IPS-11a (cell line): ENCODE measurements around the gene KRTAP10-9.
"Not testable (repeated sequence)": the region's sequence is repeated elsewhere in the genome, so short reads cannot be mapped to it uniquely, and the experiment has no call there.

Source experiments
- H3K4me3 ChIP-seq: one replicate; pipeline ENCODE4 v1.5.1; 2013; ENCODE audit warnings: low read depth, low read length, control low read depth

Gene KRTAP10-9, protein sequence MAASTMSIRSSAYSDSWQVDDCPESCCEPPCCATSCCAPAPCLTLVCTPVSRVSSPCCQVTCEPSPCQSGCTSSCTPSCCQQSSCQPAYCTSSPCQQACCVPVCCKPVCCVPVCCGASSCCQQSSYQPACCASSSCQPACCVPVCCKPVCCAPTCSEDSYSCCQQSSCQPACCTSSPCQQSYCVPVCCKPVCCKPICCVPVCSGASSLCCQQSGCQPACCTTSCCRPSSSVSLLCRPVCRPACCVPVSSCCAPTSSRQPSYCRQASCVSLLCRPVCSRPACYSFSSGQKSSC

DNA sequence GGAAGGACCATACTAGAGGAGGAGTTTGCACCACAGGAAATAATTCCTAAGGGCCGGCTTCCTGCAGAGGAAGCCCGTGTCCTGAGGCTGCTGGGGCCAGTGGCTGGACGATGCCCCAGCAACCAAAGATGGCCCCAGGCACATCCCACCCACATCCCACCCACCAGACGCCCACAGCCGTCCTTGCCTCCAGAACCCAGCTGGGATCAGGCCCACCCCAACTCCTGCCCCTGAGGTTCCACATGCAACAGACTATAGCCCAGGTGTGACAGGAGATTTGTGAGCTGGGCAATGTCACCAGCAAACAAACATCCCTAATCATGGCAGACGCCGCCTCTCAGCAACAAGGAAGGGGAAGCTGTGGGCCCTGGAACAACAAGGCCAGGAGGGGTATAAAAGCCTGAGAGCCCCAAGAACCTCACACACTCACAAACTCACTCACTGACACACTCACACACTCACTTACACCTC is at the start of gene KRTAP10-9:
Gene KRTAP10-9 (plus strand): TSS at position 421 of the 471 bp plus-strand sequence. CDS start 79 bp downstream, outside the sequence.
- H3K4me3 ChIP-seq, result no peak within 1 kb of the TSS

DNA sequence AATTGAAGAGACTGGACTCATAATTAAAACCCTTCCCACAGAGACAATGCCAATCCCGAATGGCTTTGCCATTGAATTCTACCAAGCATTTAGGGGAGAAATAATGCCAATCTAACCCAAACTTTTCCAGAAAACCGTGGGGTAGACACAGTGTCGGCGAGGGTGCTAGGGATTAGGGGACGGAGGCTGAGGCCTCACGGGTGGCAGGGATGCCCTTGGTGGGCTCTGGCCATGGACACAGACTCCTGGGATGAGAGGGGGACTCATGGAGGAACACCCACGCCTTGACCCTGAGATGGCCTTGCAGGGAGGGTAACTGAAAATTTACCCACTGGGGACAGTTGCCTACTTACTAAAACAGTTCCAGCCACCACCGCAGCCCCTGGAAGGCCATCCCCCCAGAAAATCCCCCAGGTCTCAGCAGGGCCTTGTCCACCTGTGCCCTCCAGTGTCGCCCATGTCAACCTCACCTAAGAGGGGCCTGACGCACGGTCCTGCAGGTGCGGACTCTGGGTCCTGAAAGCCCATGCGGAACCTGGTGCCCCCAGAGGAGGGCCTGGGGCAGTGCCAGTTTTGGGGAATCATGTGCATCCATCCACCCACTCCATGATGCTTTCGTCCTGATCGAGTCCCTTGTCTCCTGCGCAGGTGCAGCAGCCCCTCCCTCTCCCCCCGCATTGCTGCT is 48.4 kb upstream of the KRTAP10-9 start:
- H3K4me3 ChIP-seq, result no peak overlapping the region

DNA sequence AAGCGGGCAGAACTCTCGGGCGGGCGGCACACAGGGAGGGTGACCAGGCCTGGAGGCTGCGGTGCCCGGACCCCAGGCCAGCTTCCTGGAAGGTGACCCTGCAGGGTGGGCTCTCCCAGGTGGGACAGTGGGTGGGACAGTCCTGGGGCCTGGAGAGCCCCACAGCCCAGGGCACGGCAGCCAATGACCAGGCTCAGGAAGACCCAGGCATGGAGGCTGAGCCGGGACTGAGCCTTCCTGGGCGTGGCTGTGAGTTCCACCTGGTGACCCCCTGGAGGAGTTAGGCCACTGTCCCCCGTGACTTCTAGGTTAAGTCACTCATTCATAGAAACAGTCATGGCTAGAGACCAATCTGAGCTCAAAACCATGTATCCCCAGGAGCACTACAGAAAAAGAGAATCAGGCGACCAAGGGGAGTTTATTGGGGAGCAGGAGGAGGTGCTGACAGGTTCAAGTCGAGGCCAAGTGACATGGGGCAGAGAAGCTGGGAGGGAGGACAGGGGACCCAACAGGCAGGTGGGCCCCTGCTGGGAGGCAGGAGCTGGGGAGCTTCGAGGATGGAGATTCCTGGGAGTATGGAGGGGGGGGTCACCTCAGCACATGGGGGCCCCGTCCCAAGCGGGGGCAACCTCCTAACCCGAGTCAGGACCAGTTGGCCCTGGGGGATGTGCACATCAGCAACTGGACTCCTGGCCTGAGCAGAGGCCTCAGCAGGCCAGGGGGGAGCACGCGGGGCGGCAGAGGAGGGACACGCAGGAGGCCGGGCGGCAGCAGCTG is 47.6 kb upstream of the KRTAP10-9 start:
- no peak overlapping the region for H3K4me3 ChIP-seq

DNA sequence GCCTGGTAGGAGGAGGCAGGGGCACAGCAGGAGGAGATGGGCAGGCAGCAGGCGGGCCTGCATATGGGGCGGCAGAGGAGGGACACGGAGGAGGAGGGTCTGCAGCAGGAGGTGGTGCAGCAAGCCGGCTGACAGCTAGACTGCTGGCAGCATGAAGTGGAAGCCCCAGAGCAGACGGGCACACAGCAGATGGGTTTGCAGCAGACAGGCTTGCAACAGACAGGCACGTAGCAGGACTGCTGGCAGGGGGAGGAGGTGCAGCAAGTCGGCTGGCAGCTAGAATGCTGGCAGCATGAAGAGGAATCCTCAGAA is 47.1 kb upstream of the KRTAP10-9 start:
- no peak overlapping the region for H3K4me3 ChIP-seq

DNA sequence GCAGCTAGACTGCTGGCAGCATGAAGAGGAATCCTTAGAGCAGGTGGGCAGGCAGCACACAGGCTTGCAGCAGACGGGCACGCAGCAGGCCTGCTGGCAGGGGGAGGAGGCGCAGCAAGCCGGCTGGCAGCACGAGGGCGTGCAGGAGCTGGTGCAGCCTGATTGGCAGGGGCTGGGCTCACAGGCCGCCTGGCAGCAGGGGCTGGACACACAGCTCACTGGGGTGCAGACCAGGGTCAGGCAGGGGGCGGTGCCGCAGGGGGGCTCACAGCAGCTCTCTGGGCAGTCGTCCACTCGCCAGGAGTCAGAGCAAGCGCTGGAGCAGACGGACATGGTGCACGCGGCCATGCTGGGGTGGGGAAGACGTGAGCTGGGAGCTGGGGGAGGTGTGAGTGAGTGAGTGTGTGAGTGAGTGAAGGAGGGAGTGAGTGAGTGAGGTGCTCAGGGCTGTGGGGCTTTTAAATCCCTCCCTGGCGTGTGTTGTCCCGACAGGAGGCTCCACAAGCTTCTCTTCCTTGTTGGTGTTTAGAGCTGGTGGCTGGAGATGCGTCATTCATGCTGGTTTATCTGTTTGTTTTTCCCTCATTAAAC is 46.6 kb upstream of the KRTAP10-9 start, which contains the start of gene KRTAP10-5:
Gene KRTAP10-5 (minus strand): TSS at position 374 of the 591 bp plus-strand sequence. CDS start 26 bp downstream, at position 348.
- H3K4me3 ChIP-seq, result not testable (repeated sequence)

DNA sequence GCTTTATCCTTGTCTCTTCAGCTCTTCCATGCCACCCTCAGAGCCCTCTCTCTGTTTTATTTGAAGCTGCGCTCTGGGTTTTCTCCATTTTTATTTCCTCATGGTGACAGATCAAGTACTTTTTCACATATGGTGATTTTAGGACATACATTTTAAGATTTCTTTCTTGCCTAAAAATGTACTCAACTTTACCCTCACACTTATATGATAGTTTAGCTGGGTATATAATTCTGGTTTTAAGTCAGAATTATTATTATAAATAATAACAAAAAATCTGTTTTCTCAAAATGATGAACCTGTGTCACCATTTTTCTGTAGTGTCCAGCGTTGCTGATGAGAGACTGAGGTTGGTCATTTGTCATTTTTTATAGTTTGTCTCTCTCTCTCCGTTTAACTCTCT is 45.7 kb upstream of the KRTAP10-9 start:
- H3K4me3 ChIP-seq, result no peak overlapping the region

DNA sequence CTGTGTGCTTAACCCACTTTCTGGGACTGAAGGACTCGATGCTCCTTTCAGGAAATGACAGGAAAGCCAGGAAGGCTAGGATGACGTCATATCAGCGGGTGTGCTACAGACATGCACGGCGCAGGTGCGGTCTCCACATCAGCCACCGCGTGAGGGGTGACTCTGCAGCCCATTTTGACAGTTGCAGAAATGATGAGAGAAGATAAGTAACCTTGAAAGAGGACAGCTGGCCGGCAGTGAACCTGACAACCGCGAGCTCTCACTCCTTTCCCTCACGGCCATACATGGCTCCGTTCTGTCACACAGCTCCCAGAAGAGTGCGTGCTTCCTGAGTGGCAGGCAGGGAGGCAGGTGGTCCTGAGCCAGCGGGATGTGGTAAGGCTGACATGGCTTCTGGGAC is 44.8 kb upstream of the KRTAP10-9 start:
- H3K4me3 ChIP-seq, result no peak overlapping the region

DNA sequence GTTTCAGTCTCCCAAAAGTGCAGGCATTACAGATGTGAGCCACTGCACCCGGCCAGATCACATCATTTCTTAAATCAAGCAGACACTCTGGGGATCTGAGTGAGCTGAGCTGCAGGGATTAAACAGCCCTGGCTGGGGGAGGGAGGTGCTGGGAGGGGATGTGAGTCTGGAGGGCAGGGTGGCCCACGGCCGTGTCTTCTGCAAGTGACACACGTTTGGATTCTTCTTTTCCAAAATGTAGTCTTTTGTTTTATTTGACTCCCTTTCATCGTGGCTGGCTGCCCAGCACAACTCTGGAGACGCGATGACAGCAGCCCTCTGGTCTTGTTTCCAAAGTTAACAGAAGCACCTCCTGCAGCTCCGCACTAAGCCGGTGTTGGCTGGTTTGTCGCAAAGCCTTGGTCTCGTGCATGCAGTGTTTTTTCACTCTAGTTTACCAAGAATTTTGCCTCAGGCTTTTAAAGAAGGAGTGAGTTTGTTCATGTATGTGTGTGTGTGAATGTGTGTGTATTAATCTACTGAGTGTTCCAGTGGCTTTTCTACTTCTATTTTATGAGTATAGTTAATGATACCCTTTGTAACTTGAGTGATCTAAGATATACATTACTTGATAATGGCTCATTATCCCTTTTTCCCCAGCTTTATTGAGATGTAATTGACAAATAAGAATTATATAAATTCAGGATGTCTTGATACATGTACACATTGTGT is 43.6 kb upstream of the KRTAP10-9 start:
- no peak overlapping the region for H3K4me3 ChIP-seq

DNA sequence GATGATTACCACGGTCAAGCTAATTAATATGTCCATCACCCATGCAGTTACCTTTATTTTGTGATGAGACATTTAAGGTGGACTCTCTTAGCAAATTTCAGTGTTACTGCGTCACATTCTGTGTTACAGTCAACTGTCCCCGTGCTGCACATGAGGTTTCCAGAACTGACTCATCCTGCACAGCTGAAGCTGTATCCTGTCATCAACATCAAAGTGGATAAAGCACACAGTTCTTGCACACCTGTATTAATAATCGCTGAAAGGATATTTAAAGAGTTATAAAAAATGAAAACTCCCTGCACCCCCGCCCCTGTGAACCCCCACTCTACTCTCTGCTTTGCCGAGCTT is 43.1 kb upstream of the KRTAP10-9 start:
- H3K4me3 ChIP-seq, result no peak overlapping the region

DNA sequence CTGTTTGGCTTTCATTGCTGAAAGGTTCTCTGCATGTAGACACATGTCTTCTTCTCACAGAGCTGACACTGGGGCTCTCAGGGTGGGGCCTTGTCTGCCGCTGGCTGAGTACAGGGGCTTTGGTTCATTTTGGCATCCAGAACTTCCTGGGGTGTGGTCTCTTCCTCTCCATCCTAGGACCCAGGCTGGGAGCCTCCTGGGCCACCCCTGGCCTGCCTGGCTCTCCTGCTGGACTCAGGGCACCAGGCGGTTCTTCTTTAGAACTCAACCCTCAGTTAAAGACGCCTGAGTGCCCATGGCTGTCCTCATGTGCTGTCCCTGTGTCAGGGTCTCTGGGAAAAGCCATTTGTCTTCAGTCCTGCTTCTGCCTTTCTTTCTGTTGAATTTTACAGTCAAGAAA is 41.0 kb upstream of the KRTAP10-9 start:
- H3K4me3 ChIP-seq, result no peak overlapping the region

DNA sequence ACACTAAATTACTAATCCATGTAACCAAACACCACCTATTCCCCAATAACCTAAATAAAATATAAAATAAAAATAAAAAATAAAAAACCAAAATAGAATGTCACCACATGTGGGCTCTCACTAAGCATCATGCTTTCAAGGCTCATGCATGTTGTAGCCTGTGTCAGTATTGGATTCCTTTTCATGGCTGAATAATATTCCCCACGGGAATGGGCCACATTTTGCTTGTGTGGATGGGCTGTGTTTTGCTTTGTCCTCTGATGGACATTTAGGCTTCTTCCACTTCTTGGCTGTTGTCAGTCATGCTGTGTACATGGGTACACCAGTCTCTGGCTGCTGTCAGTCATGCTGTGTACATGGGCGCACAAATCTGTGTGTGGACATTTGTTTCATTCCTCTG is 37.8 kb upstream of the KRTAP10-9 start:
- no peak overlapping the region for H3K4me3 ChIP-seq

DNA sequence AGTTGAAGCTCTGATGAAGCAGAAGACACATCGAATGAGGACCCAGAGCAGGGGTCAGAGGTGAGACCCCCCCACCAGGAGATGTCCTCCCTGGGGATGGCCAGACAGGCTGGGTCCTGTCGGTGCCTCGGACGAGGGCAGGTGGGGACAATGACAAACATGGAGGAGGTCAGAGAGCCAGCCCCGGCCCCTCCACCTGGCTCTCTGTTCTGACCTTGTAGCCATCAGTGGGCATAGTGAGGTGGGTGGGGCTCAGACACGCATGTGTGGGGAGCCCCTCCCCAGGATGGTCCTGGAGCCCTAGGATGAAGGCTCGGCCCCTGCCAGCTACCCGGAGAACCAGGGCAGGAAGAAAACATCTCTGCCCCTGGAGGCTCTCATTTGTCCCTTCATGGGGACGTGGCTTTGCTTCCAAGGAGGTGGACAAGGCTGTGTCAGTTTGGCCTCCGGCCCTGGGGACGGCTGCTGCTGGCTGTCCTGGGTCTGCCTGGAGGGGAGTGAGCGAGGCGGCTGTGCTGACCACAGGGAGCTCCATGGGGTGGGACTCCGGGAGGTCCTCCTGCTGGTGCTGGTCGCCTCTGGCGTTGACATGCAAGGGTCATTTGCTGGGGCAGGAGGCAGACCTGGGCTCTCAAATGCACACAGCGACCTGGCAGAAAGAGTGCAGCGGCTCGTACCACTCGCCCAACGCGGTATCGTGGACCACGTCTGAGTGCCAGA is 37.1 kb upstream of the KRTAP10-9 start:
- H3K4me3 ChIP-seq, result no peak overlapping the region

DNA sequence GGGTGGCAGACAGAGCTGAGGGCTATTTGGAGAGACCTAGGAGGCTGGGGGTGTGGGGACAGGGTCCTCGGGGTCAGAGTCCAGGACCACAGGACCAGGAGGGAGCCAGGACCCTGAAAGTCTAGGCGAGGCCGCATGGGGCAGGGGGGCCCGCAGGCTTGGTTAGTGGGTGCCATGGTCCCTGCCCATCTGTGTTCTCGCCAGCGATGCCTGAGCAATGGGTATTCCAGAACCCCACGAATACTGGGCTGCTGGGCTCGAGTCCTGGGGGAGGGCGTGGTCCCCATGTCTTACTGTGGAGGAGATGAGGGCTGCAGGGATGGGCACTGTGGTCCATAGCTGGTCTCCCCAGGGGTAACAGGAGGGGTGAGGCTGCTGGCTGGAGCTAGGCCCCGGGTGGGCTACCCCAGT is 36.6 kb upstream of the KRTAP10-9 start:
- no peak overlapping the region for H3K4me3 ChIP-seq

DNA sequence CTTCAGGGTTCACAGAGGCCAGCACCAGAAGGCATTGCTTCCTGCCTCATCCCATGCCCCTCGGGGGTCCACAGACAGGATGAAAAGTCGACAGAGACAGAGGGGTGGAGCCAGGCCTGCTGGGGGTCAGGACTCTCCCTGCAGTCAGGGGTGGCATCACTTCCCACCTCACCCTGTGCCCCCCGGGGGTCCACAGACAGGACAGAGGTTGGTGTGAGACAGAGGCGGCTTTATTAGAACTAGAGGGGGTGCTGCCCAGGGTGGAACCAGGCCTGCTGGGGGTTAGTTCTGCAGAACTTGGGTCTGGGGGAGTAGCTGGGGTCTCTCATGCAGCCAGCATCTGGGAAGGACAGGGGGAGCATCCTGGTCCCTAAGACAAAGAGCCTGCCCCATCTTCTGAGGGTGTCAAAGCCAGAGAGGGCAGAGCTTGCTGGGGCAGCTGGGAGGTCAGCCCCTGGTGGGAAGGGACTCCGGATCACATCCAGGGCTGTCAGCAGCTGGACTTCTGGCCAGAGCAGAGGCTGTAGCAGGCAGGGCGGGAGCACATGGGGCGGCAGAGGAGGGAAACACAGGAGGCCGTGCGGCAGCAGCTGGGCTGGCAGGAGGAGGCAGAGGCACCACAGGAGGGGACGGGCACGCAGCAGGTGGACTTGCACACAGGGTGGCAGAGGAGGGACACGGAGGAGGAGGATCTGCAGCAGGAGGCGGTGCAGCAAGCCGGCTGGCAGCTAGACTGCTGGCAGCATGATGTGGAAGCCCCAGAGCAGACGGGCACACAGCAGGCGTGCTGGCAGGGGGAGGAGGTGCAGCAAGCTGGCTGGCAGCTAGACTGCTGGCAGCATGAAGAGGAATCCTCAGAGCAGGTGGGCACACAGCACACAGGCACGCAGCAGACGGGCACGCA is 35.7 kb upstream of the KRTAP10-9 start:
- not testable (repeated sequence) for H3K4me3 ChIP-seq

DNA sequence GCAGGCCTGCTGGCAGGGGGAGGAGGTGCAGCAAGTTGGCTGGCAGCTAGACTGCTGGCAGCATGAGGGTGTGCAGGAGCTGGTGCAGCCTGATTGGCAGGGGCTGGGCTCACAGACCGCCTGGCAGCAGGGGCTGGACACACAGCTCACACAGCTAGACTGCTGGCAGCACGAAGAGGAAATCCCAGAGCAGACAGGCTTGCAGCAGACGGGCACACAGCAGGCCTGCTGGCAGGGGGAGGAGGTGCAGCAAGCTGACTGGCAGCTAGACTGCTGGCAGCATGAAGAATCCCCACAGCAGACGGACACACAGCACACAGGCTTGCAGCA is 35.1 kb upstream of the KRTAP10-9 start:
- not testable (repeated sequence) for H3K4me3 ChIP-seq

DNA sequence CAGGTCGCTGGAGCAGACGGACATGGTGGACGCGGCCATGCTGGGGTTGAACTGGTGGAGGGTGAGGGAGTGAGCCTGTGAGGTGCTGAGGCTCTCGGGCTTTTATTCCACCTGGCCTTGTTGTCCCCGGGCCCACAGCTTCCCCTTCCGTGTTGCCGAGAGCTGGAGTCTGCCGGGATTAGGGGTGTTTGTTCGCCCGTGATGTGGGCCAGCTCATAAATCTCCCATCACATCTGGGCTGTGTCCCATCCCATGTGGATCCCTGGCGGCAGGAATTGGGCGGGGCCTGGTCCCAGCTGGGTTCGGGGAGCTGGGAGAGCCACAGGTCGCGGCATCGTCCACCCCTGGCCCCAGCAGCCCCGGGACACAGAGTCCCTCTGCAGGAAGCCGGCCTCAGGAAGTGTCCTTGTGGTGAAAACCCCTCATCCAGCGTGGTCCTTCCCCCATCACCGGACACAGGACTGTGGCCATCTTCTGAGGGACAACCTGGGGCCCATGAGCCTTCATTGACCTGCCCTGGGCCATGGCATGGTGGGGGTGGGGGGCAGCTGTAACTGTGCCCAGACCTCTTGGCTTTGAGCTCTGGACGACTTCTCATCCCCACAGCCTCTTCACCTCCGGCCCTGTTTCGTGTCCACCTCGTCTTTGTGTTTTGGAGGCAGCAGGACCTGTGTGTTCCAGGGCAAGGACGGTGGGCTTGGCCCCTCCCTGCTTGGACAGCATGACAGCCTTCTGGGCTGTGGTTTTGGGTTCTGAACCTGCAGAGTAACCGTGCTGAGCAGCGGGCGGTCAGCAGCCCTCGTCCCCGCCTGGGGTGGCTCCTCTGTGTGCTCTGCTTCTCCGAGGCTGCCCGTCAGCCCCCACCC is 34.2 kb upstream of the KRTAP10-9 start, which contains the start of gene KRTAP10-6:
Gene KRTAP10-6 (minus strand): TSS at position 60 of the 866 bp plus-strand sequence. CDS start 21 bp downstream, at position 39.
- no peak within 1 kb of the TSS for H3K4me3 ChIP-seq

DNA sequence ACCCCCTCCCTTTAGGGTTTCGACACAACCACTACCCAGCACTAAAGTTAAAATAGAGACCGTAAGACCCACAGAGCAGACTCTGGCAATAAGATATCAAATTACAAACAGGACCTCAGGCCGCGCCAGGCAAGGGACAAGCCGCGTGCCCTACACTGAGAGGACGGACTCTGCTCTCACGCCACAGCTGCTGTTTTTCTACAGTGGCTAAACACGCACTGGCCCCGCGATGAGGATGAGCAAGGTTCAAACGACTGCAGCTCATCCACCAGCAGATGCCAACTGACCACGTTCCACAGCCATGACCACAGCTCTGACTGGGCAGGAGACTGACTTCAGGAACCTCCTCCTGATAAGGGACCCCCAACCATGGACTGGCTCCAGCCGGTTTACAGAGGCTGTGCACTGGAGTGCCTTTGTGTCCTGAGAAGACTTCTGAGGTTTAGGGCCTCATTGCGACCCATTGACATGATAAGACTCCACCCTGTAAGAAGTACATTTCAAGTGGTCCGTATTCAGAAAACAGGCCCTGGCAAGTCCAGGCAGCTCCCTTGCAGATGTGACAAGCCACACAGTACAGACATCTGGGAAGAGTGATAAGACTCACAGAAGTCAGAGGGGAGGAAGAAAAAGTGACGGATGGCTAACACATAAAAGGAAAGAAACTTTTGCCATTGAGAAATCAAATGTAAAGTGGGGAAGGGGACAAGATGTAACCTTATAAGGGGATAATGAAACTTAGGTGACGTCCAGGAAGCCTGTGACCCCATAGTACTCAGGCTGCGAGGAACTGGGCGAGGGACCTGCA is 33.1 kb upstream of the KRTAP10-9 start:
- H3K4me3 ChIP-seq, result no peak overlapping the region
